Upper lobe of left lung (tissue), 4 donors: ENCODE results near the gene PROSER3.

ENCODE experiments used
- POLR2A ChIP-seq, 4 donors: fragments of 450-650 bp; IDR thresholded peaks; one replicate each; pipeline ENCODE4 v1.5.1; 2016 to 2017; ENCODE audit warnings: antibody characterized with exemption in 4 of 4, mild to moderate bottlenecking in 2 of 4
- TF ChIP-seq, protein P1 (sequence below), 6 experiments: fragments of 450-650 bp in 4 of 6; fragments of 200-600 bp in 2 of 6; sonication (generic) in 2 of 6; IDR thresholded peaks; one replicate each; pipeline ENCODE4 v1.5.1; 2016 to 2019; ENCODE audit warnings: antibody characterized with exemption in 6 of 6

DNA sequence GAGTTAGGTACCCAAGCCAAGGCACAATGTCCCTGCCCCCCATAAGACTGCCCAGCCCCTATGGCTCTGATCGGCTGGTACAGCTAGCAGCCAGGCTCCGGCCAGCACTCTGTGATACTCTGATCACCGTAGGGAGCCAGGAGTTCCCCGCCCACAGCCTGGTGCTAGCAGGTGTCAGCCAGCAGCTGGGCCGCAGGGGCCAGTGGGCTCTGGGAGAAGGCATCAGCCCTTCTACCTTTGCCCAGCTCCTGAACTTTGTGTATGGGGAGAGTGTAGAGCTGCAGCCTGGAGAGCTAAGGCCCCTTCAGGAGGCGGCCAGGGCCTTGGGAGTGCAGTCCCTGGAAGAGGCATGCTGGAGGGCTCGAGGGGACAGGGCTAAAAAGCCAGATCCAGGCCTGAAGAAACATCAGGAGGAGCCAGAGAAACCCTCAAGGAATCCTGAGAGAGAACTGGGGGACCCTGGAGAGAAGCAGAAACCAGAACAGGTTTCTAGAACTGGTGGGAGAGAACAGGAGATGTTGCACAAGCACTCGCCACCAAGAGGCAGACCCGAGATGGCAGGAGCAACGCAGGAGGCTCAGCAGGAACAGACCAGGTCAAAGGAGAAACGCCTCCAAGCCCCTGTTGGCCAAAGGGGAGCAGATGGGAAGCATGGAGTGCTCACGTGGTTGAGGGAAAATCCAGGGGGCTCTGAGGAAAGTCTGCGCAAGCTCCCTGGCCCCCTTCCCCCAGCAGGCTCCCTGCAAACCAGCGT is 43.2 kb upstream of the PROSER3 start:
- TF ChIP-seq, protein P1, sequence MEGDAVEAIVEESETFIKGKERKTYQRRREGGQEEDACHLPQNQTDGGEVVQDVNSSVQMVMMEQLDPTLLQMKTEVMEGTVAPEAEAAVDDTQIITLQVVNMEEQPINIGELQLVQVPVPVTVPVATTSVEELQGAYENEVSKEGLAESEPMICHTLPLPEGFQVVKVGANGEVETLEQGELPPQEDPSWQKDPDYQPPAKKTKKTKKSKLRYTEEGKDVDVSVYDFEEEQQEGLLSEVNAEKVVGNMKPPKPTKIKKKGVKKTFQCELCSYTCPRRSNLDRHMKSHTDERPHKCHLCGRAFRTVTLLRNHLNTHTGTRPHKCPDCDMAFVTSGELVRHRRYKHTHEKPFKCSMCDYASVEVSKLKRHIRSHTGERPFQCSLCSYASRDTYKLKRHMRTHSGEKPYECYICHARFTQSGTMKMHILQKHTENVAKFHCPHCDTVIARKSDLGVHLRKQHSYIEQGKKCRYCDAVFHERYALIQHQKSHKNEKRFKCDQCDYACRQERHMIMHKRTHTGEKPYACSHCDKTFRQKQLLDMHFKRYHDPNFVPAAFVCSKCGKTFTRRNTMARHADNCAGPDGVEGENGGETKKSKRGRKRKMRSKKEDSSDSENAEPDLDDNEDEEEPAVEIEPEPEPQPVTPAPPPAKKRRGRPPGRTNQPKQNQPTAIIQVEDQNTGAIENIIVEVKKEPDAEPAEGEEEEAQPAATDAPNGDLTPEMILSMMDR (IDR thresholded peaks at IDR 0.05) = no peak
- TF ChIP-seq POLR2A (IDR thresholded peaks at IDR 0.05) = no peak
